ENCODE data around the gene TRMU. TPM values are rescaled to one million over a fixed set of nuclear protein-coding genes. Genes with fewer than 3 reads are reported as not detected.

The TRMU gene
- total RNA-seq, 1 donor from 2014 or later = 19.0 TPM

GRCh38 chr22:46356496-46357480 lies 21.3 kb downstream of the TRMU start:
- no peak for DNase-seq

- DNase-seq = no peak
Measured at GRCh38 chr22:46357711-46358520, 22.4 kb downstream of the TRMU start.

- no peak for DNase-seq
Measured at GRCh38 chr22:46358766-46359165, 23.3 kb downstream of the TRMU start.

- no peak for DNase-seq
Measured at GRCh38 chr22:46359362-46359761, 23.8 kb downstream of the TRMU start.

- DNase-seq = no peak
Measured at GRCh38 chr22:46360097-46360496, 24.6 kb downstream of the TRMU start.

- DNase-seq = no peak
Measured at GRCh38 chr22:46360891-46361290, 25.4 kb downstream of the TRMU start.

- DNase-seq = no peak
Measured at GRCh38 chr22:46361826-46362202, 26.3 kb downstream of the TRMU start.

GRCh38 chr22:46362203-46362933 lies 26.9 kb downstream of the TRMU start:
- DNase-seq = no peak

GRCh38 chr22:46362934-46363515 lies 27.5 kb downstream of the TRMU start:
- no peak for DNase-seq

- DNase-seq = no peak
Measured at GRCh38 chr22:46363611-46364321, 28.3 kb downstream of the TRMU start.

GRCh38 chr22:46364341-46365165 lies 29.0 kb downstream of the TRMU start:
- no peak for DNase-seq

GRCh38 chr22:46365166-46365624 lies 29.7 kb downstream of the TRMU start:
- no peak for DNase-seq

- no peak for DNase-seq
Measured at GRCh38 chr22:46366327-46366731, 30.8 kb downstream of the TRMU start.

- no peak for DNase-seq
Measured at GRCh38 chr22:46366801-46367706, 31.5 kb downstream of the TRMU start.

- no peak for DNase-seq
Measured at GRCh38 chr22:46367707-46368191, 32.2 kb downstream of the TRMU start.

- no peak for DNase-seq
Measured at GRCh38 chr22:46368422-46368821, 32.9 kb downstream of the TRMU start.

GRCh38 chr22:46368871-46369715 lies 33.6 kb downstream of the TRMU start:
- no peak for DNase-seq

Data from occipital lobe (tissue), 2 donors.